Fibroblast of lung (primary cell): ENCODE data around the gene FGF22. TPM values are rescaled to one million over a fixed set of nuclear protein-coding genes. Genes with fewer than 3 reads are reported as not detected.

Experiments used
- DNase-seq, 2 donors: peaks; one replicate each; pipeline versions ENCODE4 v3.0.0 to v3.0.0-alpha.2; 2010; ENCODE audit warnings: low read depth in 2 of 2
- H2AFZ ChIP-seq: 2 replicates; pipeline ENCODE4 v1.5.1; 2012; ENCODE audit warnings: low read length, control low read depth, inconsistent platforms
- H3K27ac ChIP-seq: 2 replicates; pipeline ENCODE4 v1.5.1; 2011; ENCODE audit warnings: low read length, control low read depth; ENCODE audit not compliant: insufficient read depth
- H3K27me3 ChIP-seq: 2 replicates; pipeline ENCODE4 v1.5.1; 2011; ENCODE audit warnings: mild to moderate bottlenecking, low read length; ENCODE audit not compliant: control insufficient read depth, insufficient read depth
- H3K36me3 ChIP-seq: 2 replicates; pipeline ENCODE4 v1.5.1; 2011; ENCODE audit warnings: low read length; ENCODE audit not compliant: control insufficient read depth, insufficient read depth
- H3K4me1 ChIP-seq: 2 replicates; pipeline ENCODE4 v1.5.1; 2011; ENCODE audit warnings: low read length; ENCODE audit not compliant: control insufficient read depth, insufficient read depth; ENCODE audit errors: extremely low read depth
- H3K4me2 ChIP-seq: 2 replicates; pipeline ENCODE4 v1.5.1; 2011; ENCODE audit warnings: low read length, control low read depth; ENCODE audit not compliant: insufficient read depth; ENCODE audit errors: extremely low read depth
- H3K4me3 ChIP-seq, 4 experiments: fragments of 200-600 bp in 1 of 4; sonication (generic) in 1 of 4; replicated peaks in 1 of 4; 2 replicates each; pipeline ENCODE4 v1.5.1; 2011 to 2016; ENCODE audit warnings: low read length in 4 of 4, low read depth in 3 of 4, mild to moderate bottlenecking in 3 of 4, control low read depth in 2 of 4, inconsistent platforms in 1 of 4, mixed read lengths in 1 of 4; ENCODE audit not compliant: insufficient read depth in 1 of 4; ENCODE audit errors: control extremely low read depth in 1 of 4
- H3K79me2 ChIP-seq: 2 replicates; pipeline ENCODE4 v1.5.1; 2012; ENCODE audit warnings: mild to moderate bottlenecking, low read length, inconsistent platforms; ENCODE audit not compliant: control insufficient read depth, insufficient read depth
- H3K9ac ChIP-seq: 2 replicates; pipeline ENCODE4 v1.5.1; 2011; ENCODE audit warnings: mild to moderate bottlenecking, low read length, control low read depth; ENCODE audit not compliant: insufficient read depth
- H3K9me3 ChIP-seq: 2 replicates; pipeline ENCODE4 v1.5.1; 2012; ENCODE audit warnings: low read depth, low read length; ENCODE audit not compliant: control insufficient read depth, insufficient read depth
- H4K20me1 ChIP-seq: 2 replicates; pipeline ENCODE4 v1.5.1; 2011; ENCODE audit warnings: low read length; ENCODE audit not compliant: control insufficient read depth, insufficient read depth; ENCODE audit errors: extremely low read depth
- EZH2 ChIP-seq: IDR thresholded peaks from 2 replicates; pipeline ENCODE4 v1.5.1; 2012; ENCODE audit warnings: low read length, control low read depth, mild to moderate bottlenecking; ENCODE audit errors: missing control alignments
- polyA plus RNA-seq, 2 donors: library from polyadenylated mRNA; depleted of rRNA in 1 of 2; stranded (reverse) in 1 of 2; unstranded in 1 of 2; fragments of >200 nt; gene quantifications; 2 replicates each; pipeline ENCODE4 v1.2.1, GENCODE V29; 2011 to 2012; ENCODE audit warnings: missing spikeins in 1 of 2
- total RNA-seq: library from RNA; depleted of rRNA; stranded (reverse); fragments of >200 nt; gene quantifications from 2 replicates; pipeline ENCODE4 v1.2.1, GENCODE V29; 2014
- TF ChIP-seq, protein P1 (sequence below), 2 donors: IDR thresholded peaks in 1 of 2; conservative IDR thresholded peaks in 1 of 2; 1 replicate in 1 of 2; 2 replicates in 1 of 2; pipeline ENCODE4 v1.5.1; 2011 to 2012; ENCODE audit warnings: low read length in 2 of 2, control low read depth in 1 of 2, inconsistent platforms in 1 of 2, low read depth in 1 of 2, mild to moderate bottlenecking in 1 of 2

FGF22 gene
- total and polyA plus RNA-seq, 2 donors (not counting 1 experiment from before 2014, with no cell fraction given) = under 0.01 TPM; not detected in 1

DNA sequence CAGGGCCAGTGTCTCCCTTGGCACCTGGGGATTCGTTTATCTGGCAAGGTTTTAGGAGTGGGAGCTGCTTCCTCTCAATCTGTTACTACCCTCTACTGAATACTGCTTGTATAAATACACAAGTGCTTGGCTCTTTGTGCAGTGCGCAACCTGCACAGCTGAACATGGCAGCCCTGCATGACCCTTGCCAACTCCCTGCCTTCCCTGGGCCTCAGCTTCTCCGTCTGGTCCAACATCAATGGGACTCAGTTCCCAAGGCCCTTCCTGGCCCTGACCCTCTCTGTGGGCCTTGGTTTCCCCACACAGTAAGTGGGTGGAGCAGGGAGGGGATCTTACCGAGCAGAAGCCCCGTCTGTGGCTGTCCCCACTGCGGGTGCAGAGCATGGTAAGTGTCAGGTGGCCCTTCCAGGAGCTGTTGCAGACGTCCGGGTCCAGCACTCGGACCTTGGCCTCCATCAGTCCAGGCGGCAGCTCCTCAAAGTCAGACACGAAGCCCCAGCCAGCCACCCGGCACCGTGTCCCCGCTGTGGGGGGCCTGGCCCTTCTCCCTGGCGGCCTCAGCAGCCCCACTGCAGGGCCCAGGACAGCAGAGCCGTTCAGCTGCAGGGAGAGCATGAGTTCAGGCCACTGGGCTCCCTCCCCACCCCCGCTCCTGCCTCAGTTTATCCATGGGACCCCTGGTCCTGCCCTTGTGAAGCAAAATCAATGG, 47.1 kb downstream of the FGF22 start:
- no peak overlapping the region for H2AFZ ChIP-seq
- H3K4me1 ChIP-seq = no peaks in the 10 kb centered on the region
- DNase-seq = no peak
- H3K79me2 ChIP-seq = no peaks in the 10 kb centered on the region
- no peak overlapping the region for H3K9ac ChIP-seq
- TF ChIP-seq EZH2 = no peak
- TF ChIP-seq, protein P1, sequence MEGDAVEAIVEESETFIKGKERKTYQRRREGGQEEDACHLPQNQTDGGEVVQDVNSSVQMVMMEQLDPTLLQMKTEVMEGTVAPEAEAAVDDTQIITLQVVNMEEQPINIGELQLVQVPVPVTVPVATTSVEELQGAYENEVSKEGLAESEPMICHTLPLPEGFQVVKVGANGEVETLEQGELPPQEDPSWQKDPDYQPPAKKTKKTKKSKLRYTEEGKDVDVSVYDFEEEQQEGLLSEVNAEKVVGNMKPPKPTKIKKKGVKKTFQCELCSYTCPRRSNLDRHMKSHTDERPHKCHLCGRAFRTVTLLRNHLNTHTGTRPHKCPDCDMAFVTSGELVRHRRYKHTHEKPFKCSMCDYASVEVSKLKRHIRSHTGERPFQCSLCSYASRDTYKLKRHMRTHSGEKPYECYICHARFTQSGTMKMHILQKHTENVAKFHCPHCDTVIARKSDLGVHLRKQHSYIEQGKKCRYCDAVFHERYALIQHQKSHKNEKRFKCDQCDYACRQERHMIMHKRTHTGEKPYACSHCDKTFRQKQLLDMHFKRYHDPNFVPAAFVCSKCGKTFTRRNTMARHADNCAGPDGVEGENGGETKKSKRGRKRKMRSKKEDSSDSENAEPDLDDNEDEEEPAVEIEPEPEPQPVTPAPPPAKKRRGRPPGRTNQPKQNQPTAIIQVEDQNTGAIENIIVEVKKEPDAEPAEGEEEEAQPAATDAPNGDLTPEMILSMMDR (conservative IDR thresholded peaks at IDR 0.05 in 1 of 2, IDR thresholded peaks at IDR 0.05 in 1 of 2; ENCODE audit: low read depth in 1 of 2, low read length in 2 of 2) = no peak
- no peak overlapping the region for H3K4me2 ChIP-seq
- H3K27me3 ChIP-seq = no peaks in the 10 kb centered on the region
- H3K4me3 ChIP-seq = no peak overlapping the region
- no peaks in the 10 kb centered on the region for H4K20me1 ChIP-seq
- no peaks in the 10 kb centered on the region for H3K9me3 ChIP-seq
- H3K27ac ChIP-seq = no peak overlapping the region
- H3K36me3 ChIP-seq = no peaks in the 10 kb centered on the region

DNA sequence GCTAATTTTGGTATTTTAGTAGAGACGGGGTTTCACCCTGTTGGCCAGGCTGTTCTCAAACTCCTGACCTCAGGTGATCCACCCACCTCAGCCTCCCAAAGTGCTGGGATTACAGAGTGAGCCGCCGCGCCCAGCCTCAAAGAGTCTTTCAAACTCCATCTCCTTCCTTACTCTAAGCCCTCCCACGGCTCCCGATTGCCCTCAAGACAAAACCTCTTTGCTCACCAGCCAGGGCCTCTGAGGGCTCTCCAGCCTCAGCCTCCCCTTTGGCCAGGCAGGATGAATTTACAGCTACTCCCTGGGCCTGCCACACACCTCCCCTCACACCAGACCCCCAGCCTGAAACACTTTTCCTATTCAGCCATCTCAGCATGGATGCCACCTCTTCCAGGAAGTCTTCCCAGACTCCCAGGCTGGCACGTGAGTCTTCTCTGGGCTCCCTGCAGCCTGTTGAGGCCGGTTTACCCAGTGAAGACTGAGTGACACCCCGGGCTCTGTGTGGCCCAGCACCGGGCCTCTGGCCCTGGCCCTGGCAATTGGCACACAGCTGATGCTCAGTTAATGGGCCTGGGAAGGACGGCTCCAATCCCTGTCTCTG, 48.0 kb downstream of the FGF22 start:
- H3K79me2 ChIP-seq = no peaks in the 10 kb centered on the region
- no peak overlapping the region for H3K4me2 ChIP-seq
- no peak for DNase-seq
- H3K4me1 ChIP-seq = no peaks in the 10 kb centered on the region
- H2AFZ ChIP-seq = no peak overlapping the region
- H3K9ac ChIP-seq = no peak overlapping the region
- TF ChIP-seq, protein P1 (conservative IDR thresholded peaks at IDR 0.05 in 1 of 2, IDR thresholded peaks at IDR 0.05 in 1 of 2; ENCODE audit: low read depth in 1 of 2, low read length in 2 of 2) = no peak
- no peak for TF ChIP-seq EZH2
- no peaks in the 10 kb centered on the region for H4K20me1 ChIP-seq
- H3K9me3 ChIP-seq = no peaks in the 10 kb centered on the region
- H3K36me3 ChIP-seq = no peaks in the 10 kb centered on the region
- H3K27ac ChIP-seq = no peak overlapping the region
- H3K4me3 ChIP-seq = no peak overlapping the region
- no peaks in the 10 kb centered on the region for H3K27me3 ChIP-seq

DNA sequence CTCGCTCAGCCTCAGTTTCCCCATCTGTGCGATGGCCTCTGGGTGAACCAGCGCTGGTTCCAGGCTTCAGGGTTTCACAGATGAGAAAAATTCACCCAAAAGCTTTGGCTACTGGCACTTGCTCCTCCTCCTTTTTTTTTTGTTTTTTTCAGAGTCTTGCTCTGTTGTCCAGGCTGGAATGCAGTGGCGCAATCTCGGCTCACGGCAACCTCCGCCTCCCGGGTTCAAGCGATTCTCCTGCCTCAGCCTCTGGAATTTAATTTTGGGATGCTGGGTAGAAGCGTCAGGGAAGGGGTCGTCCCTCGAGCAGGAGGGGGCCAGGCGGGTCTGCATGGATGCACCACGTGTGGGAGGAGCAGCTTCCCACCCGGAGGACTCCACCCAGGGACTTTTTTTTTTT, 48.5 kb downstream of the FGF22 start:
- Histone ChIP-seq H2AFZ (no peak overlapping the region), H3K27ac (no peak overlapping the region)
- no peak for DNase-seq

More for the DNA sequence above, 48.5 kb downstream of the FGF22 start:
- H3K79me2 ChIP-seq = no peaks in the 10 kb centered on the region
- H3K27me3 ChIP-seq = no peaks in the 10 kb centered on the region
- H3K9ac ChIP-seq = no peak overlapping the region
- no peaks in the 10 kb centered on the region for H3K4me1 ChIP-seq
- no peak overlapping the region for H3K4me2 ChIP-seq
- no peaks in the 10 kb centered on the region for H3K9me3 ChIP-seq
- H3K4me3 ChIP-seq = no peak overlapping the region
- no peak for TF ChIP-seq EZH2
- TF ChIP-seq, protein P1 (conservative IDR thresholded peaks at IDR 0.05 in 1 of 2, IDR thresholded peaks at IDR 0.05 in 1 of 2; ENCODE audit: low read depth in 1 of 2, low read length in 2 of 2) = no peak
- no peaks in the 10 kb centered on the region for H3K36me3 ChIP-seq
- H4K20me1 ChIP-seq = no peaks in the 10 kb centered on the region
